Aorta (tissue), 5 donors: ENCODE measurements around the gene CLPSL2. TPM values are rescaled to one million over a fixed set of nuclear protein-coding genes. Genes with fewer than 3 reads are reported as not detected.

Experiments used
- ATAC-seq: fragments of 200-7000 bp; cut with Tn5 transposase; one replicate; pipeline ENCODE4 v1.9.1; 2022; ENCODE audit warnings: moderate library complexity; ENCODE audit not compliant: low FRiP score
- DNase-seq, 2 donors: peaks; one replicate each; pipeline ENCODE4 v3.0.0-alpha.2; 2020
- H3K27ac ChIP-seq, 2 donors: one replicate each; pipeline ENCODE4 v1.5.1; 2013; ENCODE audit warnings: low read length in 2 of 2, mild to moderate bottlenecking in 2 of 2, moderate library complexity in 2 of 2, control low read depth in 1 of 2, inconsistent platforms in 1 of 2, low read depth in 1 of 2
- H3K27me3 ChIP-seq, 2 donors: one replicate each; pipeline ENCODE4 v1.6.1; 2013; ENCODE audit warnings: control low read depth in 1 of 2, low read length in 1 of 2, mild to moderate bottlenecking in 1 of 2, moderate library complexity in 1 of 2; ENCODE audit not compliant: insufficient read depth in 2 of 2, control insufficient read depth in 1 of 2
- H3K36me3 ChIP-seq, 2 donors: one replicate each; pipeline ENCODE4 v1.6.1; 2013; ENCODE audit warnings: control low read depth in 1 of 2, low read length in 1 of 2, mild to moderate bottlenecking in 1 of 2; ENCODE audit not compliant: insufficient read depth in 2 of 2, control insufficient read depth in 1 of 2
- H3K4me1 ChIP-seq, 2 donors: one replicate each; pipeline ENCODE4 v1.6.1; 2013; ENCODE audit warnings: low read length in 2 of 2, control low read depth in 1 of 2, mild to moderate bottlenecking in 1 of 2, moderate library complexity in 1 of 2; ENCODE audit not compliant: insufficient read depth in 2 of 2, control insufficient read depth in 1 of 2
- H3K4me3 ChIP-seq, 2 donors: one replicate each; pipeline ENCODE4 v1.5.1; 2013; ENCODE audit warnings: low read length in 2 of 2, control low read depth in 1 of 2, mild to moderate bottlenecking in 1 of 2
- H3K9me3 ChIP-seq: one replicate; pipeline ENCODE4 v1.6.1; 2013; ENCODE audit warnings: mild to moderate bottlenecking, low read length; ENCODE audit not compliant: control insufficient read depth
- WGBS, 2 donors: extraction: QIAGEN DNeasy Blood & Tissue Kit; methylation state at CpG; one replicate each; pipeline ENCODE4 v1.1.7; 2013; 5-methylcytosine and 5-hydroxymethylcytosine counted together
- intact Hi-C, 2 donors: fragments of 100-400 bp; cut with DNase I; formaldehyde crosslinking; loops; one replicate each; pipeline versions ENCODE4 v1.14.2 to v1.15.0; 2022
- long read RNA-seq, 2 donors: library from polyadenylated mRNA; unstranded; transcript quantifications; one replicate each; pipeline ENCODE4 v2.0.0, GENCODE V29; 2020 to 2021
- polyA plus RNA-seq, 2 donors: library from polyadenylated mRNA; stranded (reverse); fragments of 200-250 nt; gene quantifications; one replicate each; pipeline ENCODE4 v1.2.3, GENCODE V29; 2013
- total RNA-seq, 2 donors: library from RNA; stranded (reverse); fragmentation: NEBNext Ultra II Directional; extraction: Animal tissue kit (Norgen Biotek cat#: 25700); gene quantifications; one replicate each; pipeline ENCODE4 v1.2.1, GENCODE V29; 2021
- donor health status: healthy with polysubstance abuse.
- donor health status: Bipolar disorder and iron deficiency.
- donor health status: DM: no; HTN: no; CAD: no.
- donor health status: DM: no; HTN: no; CAD: no.
- donor health status: DM: yes; HTN: yes; CAD: no.

Gene CLPSL2
- not detected for total RNA-seq
- not detected for polyA plus RNA-seq
- long read RNA-seq, donor 1: 0 reads
- long read RNA-seq, donor 2: 0 reads

GRCh38 chr6:35776364-35777215 is at the start of gene CLPSL2:
CLPSL2 (plus strand) TSS chr6:35776598; CDS start chr6:35776619, 21 bp downstream.
- no peak for DNase-seq
- 2 to 3% methylated on average over 48 to 56 of the region's 56 CpGs for WGBS, 2 donors
- intact Hi-C loops: no loop called here
- Histone ChIP-seq H3K36me3 (no peaks in the 10 kb centered on the region), H3K4me3 (peak within 1 kb of the TSS in 1 of 2 donors; percentile 37), H3K27me3 (no peaks in the 10 kb centered on the region), H3K27ac (no peak within 1 kb of the TSS), H3K9me3 (no peaks in the 10 kb centered on the region), H3K4me1 (no peaks in the 10 kb centered on the region)
- no peak for ATAC-seq

DNA sequence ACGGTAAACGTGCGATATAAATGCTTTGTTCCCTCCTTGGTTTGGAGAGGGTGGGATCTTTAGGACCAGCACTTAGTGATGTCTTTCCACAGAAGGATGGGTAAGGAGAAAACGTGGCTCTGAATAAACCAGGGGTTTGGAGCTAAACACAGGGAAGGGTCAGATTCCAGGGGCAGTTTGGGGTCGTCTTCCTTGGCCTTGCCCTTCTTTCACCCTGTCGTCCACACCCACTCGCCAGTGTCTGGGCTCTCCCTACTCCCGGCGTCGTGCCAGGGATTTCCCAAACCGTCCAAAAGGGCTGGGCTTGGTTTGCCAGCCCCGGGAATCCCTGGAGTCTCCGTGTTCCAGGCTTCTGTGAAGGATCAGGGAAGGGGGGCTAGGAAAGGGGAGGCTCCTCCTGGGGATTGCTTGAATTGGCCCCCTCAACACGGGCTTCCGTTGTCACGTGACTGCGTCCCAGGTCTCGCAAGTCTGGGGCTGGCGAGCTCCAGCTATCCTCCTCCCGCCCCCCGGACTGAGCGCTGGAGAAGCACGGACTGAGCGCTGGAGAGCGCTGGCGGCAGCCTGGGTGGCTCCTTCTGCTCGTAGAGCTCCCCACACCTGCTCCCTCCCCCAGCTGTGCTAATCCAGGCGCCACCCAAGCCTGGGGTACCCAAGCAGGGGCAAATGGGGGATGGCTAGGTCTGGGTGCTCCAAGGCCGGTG is 49.0 kb upstream of the CLPSL2 start:
- DNase-seq (peak; percentile 86 to 92), ATAC-seq (peak; percentile 59)
- no peaks in the 10 kb centered on the region for H3K27me3 ChIP-seq
- peaks cover 5% of the 10 kb centered on the region in 2 donors for H3K4me1 ChIP-seq
- 2 to 4% methylated on average over 27 to 29 of the region's 29 CpGs for WGBS, 2 donors
- intact Hi-C loops: loop anchor here in 1 of 2 donors (5.0 kb wide), 1 partner anchor 125 kb away; no protein-coding TSS in a partner anchor
- H3K27ac ChIP-seq: peak overlapping the region; percentile 92 to 100
- no peaks in the 10 kb centered on the region for H3K9me3 ChIP-seq
- H3K4me3 ChIP-seq: peak overlapping the region in 1 of 2 donors; percentile 39
- no peaks in the 10 kb centered on the region for H3K36me3 ChIP-seq

DNA sequence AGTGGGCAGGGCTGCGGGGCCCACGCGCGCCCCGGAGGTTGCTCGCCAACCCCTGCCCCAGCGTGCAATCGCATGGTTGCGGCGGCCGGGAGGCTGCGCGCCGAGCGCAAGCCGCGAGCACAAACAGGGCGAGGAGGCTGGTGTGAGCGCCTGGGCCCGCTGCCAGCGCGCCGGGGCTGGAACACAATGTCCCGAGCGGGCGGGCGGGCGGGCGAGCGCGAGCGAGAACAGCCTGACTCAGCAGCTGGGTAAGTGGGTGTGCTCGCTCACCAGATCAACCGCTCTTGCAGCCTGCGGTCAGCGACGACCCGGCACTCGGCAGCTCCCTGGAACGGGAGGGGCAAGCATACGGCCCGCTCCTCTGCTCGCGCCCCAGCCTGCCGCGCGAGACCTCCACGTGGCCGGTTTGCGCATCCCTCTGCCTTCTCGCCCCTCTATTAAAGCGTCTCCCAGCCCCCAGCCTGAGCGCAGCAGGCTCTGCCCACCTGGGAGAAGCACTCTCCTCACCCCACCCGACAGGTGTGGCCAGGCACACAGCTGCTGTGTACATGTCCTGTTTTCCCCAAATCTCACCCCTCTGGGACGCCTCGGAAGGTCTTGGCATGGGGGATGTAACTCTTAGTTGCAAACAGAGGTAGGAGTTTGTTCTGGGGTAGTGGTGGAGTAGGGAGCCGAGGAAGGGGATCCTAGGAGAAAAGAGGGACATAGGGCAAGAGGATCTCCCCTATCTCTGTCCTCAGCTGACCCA is 48.3 kb upstream of the CLPSL2 start:
- ATAC-seq: peak; percentile 84
- peak; percentile 96 to 97 for DNase-seq
- Histone ChIP-seq H3K9me3 (no peaks in the 10 kb centered on the region), H3K4me1 (peaks cover 5 to 7% of the 10 kb centered on the region in 2 donors), H3K27me3 (no peaks in the 10 kb centered on the region), H3K36me3 (no peaks in the 10 kb centered on the region), H3K4me3 (peak overlapping the region in 1 of 2 donors; percentile 39), H3K27ac (peak overlapping the region; percentile 93 to 100)
- 2 to 3% methylated on average over 47 to 57 of the region's 57 CpGs for WGBS, 2 donors
- intact Hi-C loops: loop anchor here (2.0 to 5.0 kb wide), 2 partner anchors 41 to 126 kb away; no protein-coding TSS in a partner anchor

GRCh38 chr6:35728683-35729678 is 47.4 kb upstream of the CLPSL2 start:
- Histone ChIP-seq H3K27me3 (no peaks in the 10 kb centered on the region), H3K36me3 (no peaks in the 10 kb centered on the region), H3K9me3 (no peaks in the 10 kb centered on the region), H3K27ac (peak overlapping the region; percentile 93 to 95), H3K4me1 (peaks cover 5 to 7% of the 10 kb centered on the region in 2 donors), H3K4me3 (no peak overlapping the region)
- ATAC-seq: no peak
- 64% methylated on average over 12 of the region's 12 CpGs for WGBS, 2 donors
- DNase-seq: no peak
- intact Hi-C loops: loop anchor here (2.0 to 5.0 kb wide), 2 partner anchors 42 to 127 kb away; no protein-coding TSS in a partner anchor

GRCh38 chr6:35729722-35730121 is 46.7 kb upstream of the CLPSL2 start:
- H3K27ac ChIP-seq: peak overlapping the region in 1 of 2 donors; percentile 29
- H3K36me3 ChIP-seq: no peaks in the 10 kb centered on the region
- H3K9me3 ChIP-seq: no peaks in the 10 kb centered on the region
- no peak overlapping the region for H3K4me3 ChIP-seq
- H3K4me1 ChIP-seq: peaks cover 5 to 7% of the 10 kb centered on the region in 2 donors
- no peaks in the 10 kb centered on the region for H3K27me3 ChIP-seq
- no peak for ATAC-seq
- DNase-seq: no peak
- WGBS, 2 donors: 66 to 70% methylated on average over 2 of the region's 2 CpGs
- intact Hi-C loops: loop anchor here (2.0 to 5.0 kb wide), 3 partner anchors 41 to 127 kb away; partner anchors contain the start of gene FKBP5 (in 1 of the 2)

DNA sequence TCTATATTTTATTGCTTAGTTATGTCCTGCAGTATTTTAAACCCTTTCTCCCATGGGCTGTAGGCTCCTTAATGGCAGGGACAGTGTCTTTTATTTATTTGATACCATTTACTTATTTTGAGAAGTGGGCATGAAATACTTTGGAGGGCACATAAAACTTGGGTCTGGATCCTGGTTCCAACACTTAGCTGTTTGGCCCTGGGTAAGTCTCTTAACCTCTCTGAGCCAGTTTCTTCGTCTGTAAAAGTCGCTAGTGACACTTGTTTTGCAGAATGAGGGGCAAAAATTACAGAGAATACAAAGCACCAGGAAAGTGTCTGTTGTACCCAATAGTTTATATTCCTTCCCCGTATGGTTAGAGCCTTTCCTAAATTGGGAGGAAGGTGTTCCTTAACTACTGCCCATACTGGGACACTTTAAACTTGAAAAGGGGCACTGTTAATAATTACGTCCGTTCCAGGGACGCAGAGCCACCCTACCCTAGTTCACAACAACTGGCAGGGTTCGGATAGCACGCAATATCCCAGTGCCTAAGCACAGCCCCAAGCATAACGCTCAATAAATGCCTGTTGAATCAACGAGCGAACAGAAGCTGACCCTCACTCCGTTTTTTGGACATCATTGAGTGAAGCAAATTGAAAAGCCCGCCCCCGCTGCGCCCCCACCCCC is 45.5 kb upstream of the CLPSL2 start:
- DNase-seq: no peak
- Histone ChIP-seq H3K4me3 (no peak overlapping the region), H3K27ac (peak overlapping the region; percentile 62 to 79), H3K36me3 (no peaks in the 10 kb centered on the region), H3K27me3 (no peaks in the 10 kb centered on the region), H3K9me3 (no peaks in the 10 kb centered on the region), H3K4me1 (peaks cover 5% of the 10 kb centered on the region in 2 donors)
- ATAC-seq: no peak
- intact Hi-C loops: loop anchor here in 1 of 2 donors (2.0 kb wide), 1 partner anchor 42 kb away; the partner anchor contains the start of gene FKBP5
- 5% methylated on average over 15 of the region's 15 CpGs for WGBS, 2 donors

DNA sequence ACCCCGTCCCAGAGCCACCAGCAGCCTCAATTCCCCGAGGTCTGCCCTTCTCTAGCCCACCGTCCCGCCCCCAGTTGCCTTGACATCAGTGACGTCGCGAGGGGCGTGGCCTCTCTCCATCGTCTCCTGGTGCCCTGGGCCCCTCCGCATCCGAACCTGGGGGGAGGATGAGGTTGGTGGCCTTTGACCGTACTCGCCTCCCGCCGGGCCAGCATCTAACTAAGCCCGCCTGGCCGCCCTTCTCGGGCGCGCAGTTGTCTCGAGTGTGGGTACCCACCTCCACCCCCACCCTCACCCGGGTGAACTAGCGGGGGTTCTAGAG is 45.0 kb upstream of the CLPSL2 start:
- H3K9me3 ChIP-seq: no peaks in the 10 kb centered on the region
- H3K36me3 ChIP-seq: no peaks in the 10 kb centered on the region
- no peaks in the 10 kb centered on the region for H3K27me3 ChIP-seq
- ATAC-seq (peak; percentile 79), DNase-seq (peak; percentile 96 to 100)
- peak overlapping the region; percentile 46 for H3K4me3 ChIP-seq
- intact Hi-C loops: loop anchor here in 1 of 2 donors (2.0 kb wide), 1 partner anchor 43 kb away; the partner anchor contains the start of gene FKBP5
- H3K4me1 ChIP-seq: peaks cover 5 to 8% of the 10 kb centered on the region in 2 donors
- WGBS, 2 donors: 0 to 1% methylated on average over 22 to 23 of the region's 23 CpGs
- peak overlapping the region; percentile 97 to 98 for H3K27ac ChIP-seq
